ENCODE measurements around the gene VSTM2B. TPM values are rescaled to one million over a fixed set of nuclear protein-coding genes. Genes with fewer than 3 reads are reported as not detected.
"Not testable (repeated sequence)": the region's sequence is repeated elsewhere in the genome, so short reads cannot be mapped to it uniquely, and the experiment has no call there.

Gene VSTM2B
- under 1 TPM; 0.17 to 0.69 (median 0.29) TPM for polyA plus RNA-seq (ENCODE audit: insufficient read length in 3 of 3)

DNA sequence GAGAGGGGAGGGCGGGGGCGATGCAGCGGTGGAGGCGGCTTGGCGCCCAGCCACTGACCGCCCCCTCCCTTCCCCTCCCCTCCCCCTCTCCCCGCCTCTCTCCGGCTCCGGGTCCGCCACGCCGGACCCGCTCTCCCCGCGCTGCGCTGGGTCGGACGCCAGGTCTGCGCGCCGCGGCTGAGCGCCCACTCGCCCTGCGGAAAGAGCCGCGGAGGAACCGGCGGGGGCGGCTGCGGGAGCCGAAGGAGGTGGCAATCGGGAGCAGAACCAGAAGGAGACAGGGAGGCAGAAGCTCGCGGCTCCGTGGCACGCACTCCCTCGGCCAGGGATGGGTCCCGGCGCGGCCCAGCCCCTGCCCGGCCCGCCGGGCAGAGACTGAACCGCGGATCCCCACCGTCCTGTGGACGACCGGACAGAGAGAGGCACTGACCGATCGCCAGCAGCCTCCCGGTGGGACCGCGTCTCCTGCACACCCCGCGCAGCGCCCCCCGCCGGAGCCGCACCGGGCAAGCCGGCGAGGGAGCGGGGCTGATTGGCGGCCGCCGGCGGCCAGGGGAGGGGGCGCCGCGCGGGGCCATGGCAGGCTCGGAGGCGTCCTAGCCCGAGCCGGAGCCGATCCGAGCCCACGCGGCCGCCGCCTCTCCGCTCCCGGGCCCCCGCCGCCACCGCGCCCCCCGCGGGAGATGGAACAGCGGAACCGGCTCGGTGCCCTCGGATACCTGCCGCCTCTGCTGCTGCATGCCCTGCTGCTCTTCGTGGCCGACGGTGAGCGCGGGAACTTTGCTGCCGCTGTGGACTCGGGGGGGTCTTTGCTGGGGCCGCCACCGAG, at the start of gene VSTM2B:
TSS of gene VSTM2B (plus strand) at position 94 of the 829 bp plus-strand sequence. CDS start at position 684, 590 bp downstream.
- no peak for DNase-seq (ENCODE audit: low read depth in 3 of 3, low spot score in 2 of 3)

DNA sequence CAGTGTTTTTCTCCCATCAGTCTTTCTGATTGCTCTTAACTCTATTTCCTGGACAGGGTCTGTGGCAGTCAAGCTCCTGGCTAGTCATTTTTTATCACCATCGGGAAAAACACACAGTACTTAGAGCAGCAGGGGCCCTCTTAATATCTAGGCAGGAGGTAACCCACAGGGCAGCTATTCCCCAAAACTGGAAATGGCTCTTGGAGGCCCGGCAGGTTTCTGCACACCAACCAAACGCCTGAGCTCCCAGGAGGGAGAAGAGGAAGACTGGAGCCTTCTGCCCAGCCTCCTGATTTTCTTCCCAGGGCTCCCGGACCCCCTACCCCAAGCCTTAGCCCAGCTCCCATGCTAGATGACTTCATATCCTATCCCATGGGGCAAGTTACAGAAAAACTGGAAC, 49.3 kb upstream of the VSTM2B start:
- no peak for DNase-seq (ENCODE audit: low read depth in 3 of 3, low spot score in 2 of 3)

DNA sequence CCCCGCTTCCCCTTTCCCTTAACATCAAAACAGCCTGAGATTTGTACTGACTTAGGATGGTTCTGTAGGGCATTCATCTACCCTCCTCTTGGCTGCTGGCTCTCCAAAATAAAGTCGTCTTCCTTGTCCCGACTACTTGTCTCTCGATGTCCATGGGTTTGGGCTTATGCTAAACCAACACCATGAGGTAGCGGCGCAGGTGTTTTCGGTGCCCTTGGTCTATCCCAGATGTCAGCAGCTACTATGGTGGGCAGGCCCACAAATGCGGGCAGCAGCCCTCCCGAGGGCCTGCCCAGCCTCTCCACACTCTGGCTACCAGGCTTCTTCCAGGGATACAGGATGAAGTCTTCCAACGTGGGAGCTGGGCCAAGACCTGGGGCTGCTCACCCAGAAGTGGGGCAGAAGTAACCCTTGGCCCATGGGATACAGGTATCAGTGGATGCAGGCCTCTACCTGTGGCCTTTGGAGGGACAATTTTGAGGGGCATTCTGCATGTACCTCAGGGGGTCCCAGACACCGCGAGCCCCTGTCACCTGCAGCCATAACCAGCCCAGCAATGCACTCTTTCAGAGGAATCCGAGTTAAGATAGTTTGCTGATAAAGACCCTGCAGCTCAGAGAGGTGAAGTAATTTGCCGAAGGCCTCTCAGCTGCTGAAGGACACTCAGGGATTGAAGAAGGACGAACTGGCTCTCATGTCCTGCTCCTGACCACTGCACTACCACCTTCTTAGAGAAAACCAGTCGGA, 47.8 kb upstream of the VSTM2B start:
- no peak for DNase-seq (ENCODE audit: low read depth in 3 of 3, low spot score in 2 of 3)

DNA sequence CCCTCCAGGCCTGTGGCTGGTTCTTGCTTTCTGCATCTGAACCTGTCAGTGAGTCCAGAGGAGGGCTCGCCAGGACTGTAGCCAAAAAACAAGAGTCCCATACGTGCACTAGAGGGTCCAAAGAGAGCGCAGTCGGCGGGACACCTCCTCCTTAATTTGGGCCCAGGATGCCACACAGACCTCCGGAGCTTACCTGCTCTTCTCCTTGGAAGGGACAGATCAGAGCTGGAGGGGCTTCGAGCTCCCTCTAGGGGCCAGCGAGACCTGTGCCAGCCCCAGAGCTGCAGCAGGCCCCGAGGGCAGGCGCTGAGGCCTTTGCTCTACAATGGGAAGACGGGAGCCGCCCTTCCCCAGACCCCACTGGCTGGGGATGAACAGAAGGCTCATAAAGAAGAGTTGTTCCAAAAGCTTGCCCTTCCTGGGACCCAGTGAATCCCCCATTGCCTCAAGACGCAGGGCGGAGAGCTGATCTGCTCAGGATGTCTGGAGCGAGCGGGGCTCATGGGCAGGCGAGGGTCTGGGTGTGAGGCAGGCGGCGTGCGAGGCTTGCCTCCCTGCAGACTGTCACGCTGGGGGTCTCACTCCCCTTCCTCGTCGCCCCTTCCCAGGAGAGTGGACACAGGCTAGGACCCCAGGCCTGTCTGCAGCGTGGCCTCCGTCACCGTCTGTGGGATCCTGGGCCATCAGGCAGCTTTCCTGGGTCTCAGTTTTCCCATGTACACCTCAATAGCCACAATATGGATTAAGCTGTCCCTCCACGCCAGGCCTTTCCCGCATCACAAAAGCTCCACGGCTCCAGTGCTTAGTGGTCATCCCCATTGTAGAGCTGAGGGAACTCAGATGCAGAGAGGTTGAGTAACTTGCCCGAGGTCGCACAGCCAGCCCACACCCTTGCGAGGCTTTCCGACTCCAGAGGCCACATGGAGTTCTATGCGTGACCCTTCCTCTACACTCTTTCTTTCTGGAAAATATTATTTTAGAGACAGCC, 46.9 kb upstream of the VSTM2B start:
- no peak for DNase-seq (ENCODE audit: low read depth in 3 of 3, low spot score in 2 of 3)

DNA sequence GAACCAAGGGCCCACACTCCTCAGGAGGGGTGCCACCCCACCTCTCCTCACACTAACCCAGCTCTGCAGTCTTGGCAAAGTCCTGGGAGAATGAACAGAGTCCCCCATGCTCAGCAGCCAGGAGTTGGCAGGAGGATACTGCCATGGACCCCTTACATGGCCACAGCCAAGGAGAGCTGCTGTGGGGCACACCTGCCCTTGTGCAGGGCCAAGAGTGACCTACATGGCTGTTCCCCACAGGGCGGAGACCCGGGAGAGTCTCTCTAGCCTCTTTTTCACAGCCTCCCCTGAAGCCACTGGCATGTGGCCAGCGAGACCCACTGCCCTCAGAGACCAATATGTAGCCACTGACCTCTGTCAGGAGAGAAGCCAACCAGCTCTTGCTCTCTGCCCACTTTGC, 45.9 kb upstream of the VSTM2B start:
- DNase-seq (ENCODE audit: low read depth in 3 of 3, low spot score in 2 of 3) = no peak

DNA sequence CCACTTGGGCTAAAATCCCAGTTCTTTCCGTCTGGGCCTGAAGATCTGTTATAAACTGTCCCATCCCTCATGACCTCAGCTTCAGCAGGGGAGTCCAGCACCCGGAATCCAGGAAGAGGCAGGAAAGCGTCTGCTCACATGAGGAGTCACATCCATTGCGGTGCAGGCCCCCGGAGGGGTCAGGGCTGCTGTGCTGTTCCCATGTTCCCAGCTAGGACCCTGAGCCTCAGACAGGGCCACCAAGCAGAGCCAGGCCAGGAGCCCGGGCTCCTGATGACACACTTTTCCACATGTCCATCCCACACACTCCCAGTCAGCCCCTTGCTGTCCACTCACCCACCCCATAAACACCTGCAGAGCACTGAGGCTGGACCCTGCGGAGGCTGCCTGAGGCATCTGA, 45.3 kb upstream of the VSTM2B start:
- no peak for DNase-seq (ENCODE audit: low read depth in 3 of 3, low spot score in 2 of 3)

DNA sequence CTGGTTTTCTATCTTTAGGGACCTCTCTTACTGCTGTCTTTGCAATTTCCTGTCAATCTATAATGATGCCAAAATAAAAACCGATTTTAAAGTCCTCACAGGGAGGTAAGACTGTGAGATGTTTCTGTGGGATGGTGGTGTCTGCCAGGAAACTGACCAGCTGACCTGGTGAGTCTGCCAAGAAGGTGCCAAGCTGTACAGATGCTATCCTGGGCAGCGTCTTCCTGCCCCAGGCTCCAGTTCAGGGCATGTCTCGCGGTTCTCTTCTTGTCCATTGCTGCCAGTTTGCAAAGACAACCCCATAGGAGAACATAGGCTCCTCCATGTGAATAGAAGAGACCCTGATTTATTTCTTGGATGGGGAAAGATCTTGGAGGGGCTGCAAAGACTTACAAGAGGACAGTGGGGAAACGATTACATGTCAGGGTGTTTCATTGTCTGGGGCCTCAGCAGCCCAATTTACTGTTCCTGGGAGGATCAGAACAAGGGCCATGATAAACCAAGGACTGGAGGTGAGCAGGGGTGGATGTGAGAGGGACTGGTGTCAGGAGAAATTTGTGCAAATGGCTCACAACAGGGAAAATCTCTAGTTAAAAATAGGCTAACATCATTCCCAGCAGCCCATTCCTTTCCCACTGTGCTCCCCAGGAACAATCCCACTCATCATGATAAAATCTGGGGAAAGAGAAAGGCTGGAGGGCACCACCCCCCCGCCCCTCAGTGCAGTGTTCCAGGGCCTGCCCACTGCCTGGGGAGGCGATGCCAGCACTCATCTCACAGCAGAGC, 42.7 kb upstream of the VSTM2B start:
- DNase-seq (ENCODE audit: low read depth in 3 of 3, low spot score in 2 of 3) = no peak

DNA sequence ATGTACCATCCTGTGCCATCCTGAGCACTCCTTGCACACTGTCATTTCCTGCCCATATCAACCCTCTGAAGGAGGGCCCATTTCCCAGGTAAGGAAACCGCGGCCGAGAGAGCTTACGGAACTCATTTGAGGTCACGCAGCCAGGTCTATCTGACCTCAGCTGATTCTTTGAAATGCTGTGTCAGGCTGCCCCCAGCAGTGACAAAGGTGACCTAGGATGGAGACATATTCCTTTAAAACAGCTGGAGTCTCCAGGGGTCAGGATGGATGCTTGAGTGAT, 42.2 kb upstream of the VSTM2B start:
- DNase-seq (ENCODE audit: low read depth in 3 of 3, low spot score in 2 of 3) = no peak

DNA sequence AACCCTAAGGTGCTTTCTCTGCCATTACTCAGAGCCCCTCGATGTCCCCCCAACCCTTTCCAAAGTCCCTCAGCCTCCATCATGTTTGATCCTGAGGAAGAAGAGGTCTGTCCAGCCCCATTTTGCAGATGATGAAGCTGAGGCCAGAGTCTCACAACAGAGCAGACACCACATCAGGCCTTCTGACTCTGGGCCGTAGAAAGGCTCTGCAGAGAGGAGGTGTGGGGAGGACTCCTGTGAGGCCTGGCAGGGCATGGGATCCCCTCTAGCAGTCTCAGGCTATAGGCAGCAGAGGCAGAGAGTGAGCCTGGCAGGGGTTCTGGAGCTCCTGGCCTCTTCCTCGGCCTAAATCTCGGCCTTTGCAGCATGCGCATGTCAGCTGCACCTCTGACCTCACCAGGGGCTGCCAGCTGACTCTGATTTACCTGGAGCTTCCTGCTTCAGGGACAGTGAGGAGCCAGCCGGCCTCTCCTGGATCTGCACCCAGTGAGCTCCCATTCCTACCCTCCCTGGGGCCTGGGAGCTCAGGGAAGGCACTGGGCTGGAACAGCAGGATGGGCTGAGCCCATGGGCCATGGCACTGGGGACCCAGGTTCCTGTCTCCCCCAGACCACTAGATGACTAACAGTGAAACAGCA, 41.7 kb upstream of the VSTM2B start:
- DNase-seq (ENCODE audit: low read depth in 3 of 3, low spot score in 2 of 3) = no peak

DNA sequence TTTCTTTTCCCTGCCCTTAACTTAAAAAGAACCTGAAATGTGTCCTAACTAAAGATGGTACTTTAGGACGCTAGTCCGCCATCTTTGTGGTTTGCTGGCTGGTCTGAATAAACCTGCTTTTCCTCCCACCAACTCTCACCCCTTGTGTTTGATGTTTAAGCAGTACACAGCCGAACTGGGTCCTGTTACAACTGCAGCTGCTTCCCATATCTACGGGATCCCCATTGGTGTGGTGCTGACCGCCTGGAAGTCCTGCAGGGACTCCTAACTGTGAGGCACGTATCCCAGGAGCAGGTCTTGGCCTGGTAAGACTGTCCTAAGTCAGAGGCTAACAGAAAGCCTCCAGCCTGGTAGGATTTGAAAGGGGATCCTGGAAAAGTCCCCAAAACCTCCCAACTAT, 40.9 kb upstream of the VSTM2B start:
- no peak for DNase-seq (ENCODE audit: low read depth in 3 of 3, low spot score in 2 of 3)

DNA sequence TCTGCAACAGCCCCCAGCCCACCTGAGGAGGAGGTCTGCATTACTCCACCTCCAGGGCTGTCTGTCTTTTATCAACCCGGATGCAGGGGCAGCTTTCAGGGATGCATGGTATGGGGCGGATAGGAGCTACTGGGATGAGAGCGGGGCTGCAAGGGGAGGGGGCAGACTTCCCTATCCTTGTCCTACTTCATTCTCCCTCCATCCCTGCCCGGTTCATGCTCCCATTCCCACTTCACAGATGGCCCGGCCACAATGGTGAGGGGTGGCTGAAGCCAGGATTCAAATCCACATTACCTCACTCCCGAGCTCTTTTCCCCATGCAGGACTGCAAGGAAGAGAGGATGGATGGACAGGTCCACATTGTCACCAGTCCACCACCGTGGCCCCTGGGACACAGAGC, 40.5 kb upstream of the VSTM2B start:
- no peak for DNase-seq (ENCODE audit: low read depth in 3 of 3, low spot score in 2 of 3)

DNA sequence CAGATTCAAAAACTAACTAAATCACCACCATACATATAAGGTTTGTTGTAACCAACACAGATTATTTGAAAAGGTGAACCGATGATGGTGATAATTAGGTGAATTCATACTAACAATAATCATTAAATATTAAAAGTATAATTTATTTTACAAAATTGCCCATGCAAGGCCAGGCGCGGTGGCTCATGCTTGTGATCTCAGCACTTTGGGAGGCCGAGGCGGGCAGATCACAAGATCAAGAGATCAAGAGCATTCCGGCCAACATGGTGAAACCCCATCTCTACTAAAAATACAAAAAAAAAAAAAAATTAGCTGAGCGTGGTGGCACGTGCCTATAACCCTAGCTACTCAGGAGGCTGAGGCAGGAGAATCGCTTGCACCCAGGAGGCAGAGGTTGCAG, 38.8 kb upstream of the VSTM2B start:
- not testable (repeated sequence) for DNase-seq (ENCODE audit: low read depth in 3 of 3, low spot score in 2 of 3)

DNA sequence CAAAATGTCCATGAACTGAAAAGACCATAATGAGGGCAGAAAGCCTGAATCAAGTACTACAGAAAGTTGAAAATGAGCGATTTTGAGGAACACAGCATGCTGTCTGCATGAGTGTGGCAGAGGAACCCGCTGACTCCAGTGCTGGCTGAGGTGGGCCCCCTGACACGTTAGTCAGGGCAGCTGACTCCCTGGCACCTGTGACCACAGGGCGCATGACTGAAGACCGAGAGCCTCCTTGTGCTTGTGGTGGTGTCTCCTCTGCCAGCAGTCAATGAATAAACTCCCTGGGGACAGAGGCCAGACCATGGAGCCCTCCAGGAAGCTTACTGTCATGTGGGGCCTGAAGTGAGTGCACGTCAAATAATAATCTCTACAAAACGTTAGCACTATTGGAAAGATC, 38.4 kb upstream of the VSTM2B start:
- no peak for DNase-seq (ENCODE audit: low read depth in 3 of 3, low spot score in 2 of 3)

DNA sequence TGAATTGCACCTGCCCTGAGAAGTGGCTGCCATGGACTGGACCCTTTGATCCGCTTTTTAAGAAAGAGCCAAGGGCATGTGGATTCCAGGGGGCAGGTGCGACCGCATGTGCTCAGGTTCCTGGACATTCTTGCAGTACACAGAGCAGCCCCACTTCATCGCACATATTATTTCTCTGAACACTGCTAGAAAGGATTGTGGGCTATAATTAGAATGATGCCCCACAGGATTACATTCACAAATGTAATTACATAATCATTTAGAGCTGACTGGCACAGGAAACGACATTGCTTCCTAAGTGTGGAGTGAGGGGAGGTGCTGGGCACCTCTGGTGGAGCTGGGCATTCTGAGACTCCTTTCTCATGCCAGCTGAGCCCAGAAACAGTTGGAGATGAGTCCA, 37.5 kb upstream of the VSTM2B start:
- DNase-seq (ENCODE audit: low read depth in 3 of 3, low spot score in 2 of 3) = no peak

DNA sequence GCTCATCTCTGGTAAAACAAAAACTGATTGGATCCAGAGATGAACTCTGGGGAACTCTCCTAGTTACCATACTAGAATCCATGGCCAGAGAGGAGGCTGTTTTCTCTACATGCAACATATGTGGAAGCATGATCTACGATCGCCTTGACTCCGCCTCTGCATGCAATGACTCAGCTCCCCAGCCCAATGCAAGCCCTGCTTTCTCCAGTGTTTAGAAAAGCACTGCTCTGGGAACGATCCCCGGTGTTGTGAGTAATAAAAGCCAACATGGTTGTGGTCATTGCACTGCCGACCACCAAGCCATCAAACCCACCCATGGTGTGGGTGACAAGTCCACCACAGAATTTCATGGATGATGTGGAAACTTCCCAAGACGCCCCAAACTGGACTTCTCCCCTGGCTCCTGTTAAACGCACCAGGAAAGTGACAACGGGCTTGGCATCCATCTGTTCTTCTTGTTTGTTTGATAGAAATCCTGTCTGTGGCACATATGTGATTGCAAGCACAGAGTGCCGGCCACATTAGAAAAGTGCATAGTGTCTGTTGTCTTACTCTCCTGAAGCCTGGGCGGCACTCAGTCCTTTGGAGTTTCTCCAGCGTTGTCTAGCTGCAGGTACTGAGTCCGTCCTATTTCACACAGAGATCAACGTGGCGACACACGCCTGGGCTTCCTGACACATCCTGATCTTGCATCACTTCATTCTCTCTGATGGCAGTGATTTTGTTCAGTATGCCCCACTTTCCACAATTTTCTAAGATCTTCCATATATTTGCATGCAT, 36.4 kb upstream of the VSTM2B start:
- DNase-seq (ENCODE audit: low read depth in 3 of 3, low spot score in 2 of 3) = no peak

DNA sequence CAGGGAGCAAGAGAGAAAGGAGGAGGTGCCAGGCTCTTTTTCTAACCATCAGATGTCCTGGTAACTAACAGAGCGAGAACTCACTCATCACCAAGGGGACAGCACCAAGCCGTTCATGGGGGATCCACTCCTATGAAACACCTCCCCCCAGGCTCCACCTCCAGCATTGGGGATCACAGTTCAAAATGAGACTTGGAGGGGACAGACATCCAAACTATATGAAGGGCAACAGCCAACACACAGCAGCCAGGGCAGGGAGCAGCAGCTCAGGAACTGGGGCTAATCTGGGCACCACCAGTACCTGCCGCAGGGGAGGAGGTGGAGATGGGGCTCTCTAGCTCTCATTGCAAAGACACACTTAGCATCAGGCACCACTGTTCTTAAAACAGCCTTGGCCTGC, 34.3 kb upstream of the VSTM2B start:
- no peak for DNase-seq (ENCODE audit: low read depth in 3 of 3, low spot score in 2 of 3)

DNA sequence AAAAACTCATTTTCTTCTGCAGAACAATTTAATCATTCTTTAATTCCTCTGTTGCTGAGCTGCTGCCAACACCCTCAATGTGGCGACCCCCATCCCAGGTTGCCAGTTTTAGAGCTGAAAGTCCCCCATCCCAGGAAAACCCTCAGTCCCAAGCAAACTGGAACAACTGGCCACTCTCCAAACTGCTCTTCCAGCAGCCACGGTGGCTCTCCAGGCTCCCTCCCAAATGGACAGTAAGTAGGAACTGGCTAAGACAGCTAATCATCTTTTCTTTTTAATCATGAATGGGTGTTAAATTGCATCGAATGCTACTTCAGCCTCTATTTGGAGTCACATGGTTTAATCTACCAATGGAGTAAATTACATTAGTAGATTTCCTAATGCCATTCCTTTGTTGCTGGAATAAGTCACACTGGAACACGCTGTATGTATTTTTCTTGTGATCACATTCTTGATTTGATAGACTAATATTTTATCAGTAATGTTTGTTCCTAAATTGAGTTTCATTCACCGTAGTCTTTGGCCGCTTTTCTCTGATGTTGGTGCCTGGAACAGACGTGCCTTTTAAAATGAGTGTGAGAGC, 33.7 kb upstream of the VSTM2B start:
- no peak for DNase-seq (ENCODE audit: low read depth in 3 of 3, low spot score in 2 of 3)

DNA sequence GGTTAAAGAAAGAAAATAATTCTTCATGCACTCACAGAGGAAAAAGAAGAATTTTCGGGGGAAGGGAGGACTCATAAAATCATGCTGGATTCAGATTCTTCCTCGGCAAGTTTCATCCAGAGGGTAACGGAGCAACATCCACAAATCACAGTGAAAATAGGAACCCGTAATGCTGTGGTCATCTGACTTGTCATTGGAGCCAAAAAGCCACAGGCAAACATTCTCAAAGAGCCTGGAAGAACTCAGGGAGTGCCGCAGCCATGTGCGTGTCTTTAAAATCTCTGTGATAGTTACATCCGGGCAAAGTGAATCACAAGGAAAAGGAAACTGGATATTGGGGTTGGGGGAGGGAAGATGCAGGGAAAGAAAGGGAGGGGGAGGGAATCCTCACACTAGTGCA, 33.0 kb upstream of the VSTM2B start:
- peak in 2 of 3 donors; percentile 26 to 32 for DNase-seq (ENCODE audit: low read depth in 3 of 3, low spot score in 2 of 3)

DNA sequence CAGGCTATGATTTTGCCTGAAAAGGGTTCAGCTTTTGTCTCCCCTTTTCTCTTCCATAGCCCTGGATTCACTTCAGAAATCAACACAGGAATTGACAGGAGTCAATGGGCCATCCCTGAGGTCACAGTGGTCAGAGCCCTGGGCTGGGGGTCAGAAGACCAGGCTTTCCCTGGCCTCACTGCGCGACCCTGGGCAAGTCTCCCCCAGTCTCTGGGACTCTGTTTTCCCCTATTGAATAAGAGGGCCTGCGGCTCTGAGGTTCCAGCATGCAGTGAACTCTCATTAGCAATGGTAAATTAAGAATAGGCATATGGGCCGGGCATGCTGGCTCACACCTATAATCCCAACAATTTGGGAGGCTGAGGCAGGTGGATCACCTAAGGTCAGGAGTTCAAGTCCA, 30.7 kb upstream of the VSTM2B start:
- no peak for DNase-seq (ENCODE audit: low read depth in 3 of 3, low spot score in 2 of 3)
